Measurements from ENCODE around the gene FOXO3B.
"Not testable (repeated sequence)": the region's sequence is repeated elsewhere in the genome, so short reads cannot be mapped to it uniquely, and the experiment has no call there.

- TF ChIP-seq POLR2A, CTCF (IDR thresholded peaks at IDR 0.05): not testable (repeated sequence)
Measured at GRCh38 chr17:18635773-18636172, 46.3 kb downstream of the FOXO3B start.
